Fibroblast of lung (primary cell): ENCODE results near the gene PRPH. TPM values are rescaled to one million over a fixed set of nuclear protein-coding genes. Genes with fewer than 3 reads are reported as not detected.

Experiments used
- DNase-seq, 2 donors: peaks; one replicate each; pipeline versions ENCODE4 v3.0.0 to v3.0.0-alpha.2; 2010; ENCODE audit warnings: low read depth in 2 of 2
- H2AFZ ChIP-seq: 2 replicates; pipeline ENCODE4 v1.5.1; 2012; ENCODE audit warnings: low read length, control low read depth, inconsistent platforms
- H3K27ac ChIP-seq: 2 replicates; pipeline ENCODE4 v1.5.1; 2011; ENCODE audit warnings: low read length, control low read depth; ENCODE audit not compliant: insufficient read depth
- H3K27me3 ChIP-seq: 2 replicates; pipeline ENCODE4 v1.5.1; 2011; ENCODE audit warnings: mild to moderate bottlenecking, low read length; ENCODE audit not compliant: control insufficient read depth, insufficient read depth
- H3K36me3 ChIP-seq: 2 replicates; pipeline ENCODE4 v1.5.1; 2011; ENCODE audit warnings: low read length; ENCODE audit not compliant: control insufficient read depth, insufficient read depth
- H3K4me1 ChIP-seq: 2 replicates; pipeline ENCODE4 v1.5.1; 2011; ENCODE audit warnings: low read length; ENCODE audit not compliant: control insufficient read depth, insufficient read depth; ENCODE audit errors: extremely low read depth
- H3K4me2 ChIP-seq: 2 replicates; pipeline ENCODE4 v1.5.1; 2011; ENCODE audit warnings: low read length, control low read depth; ENCODE audit not compliant: insufficient read depth; ENCODE audit errors: extremely low read depth
- H3K4me3 ChIP-seq, 4 experiments: fragments of 200-600 bp in 1 of 4; sonication (generic) in 1 of 4; replicated peaks in 1 of 4; 2 replicates each; pipeline ENCODE4 v1.5.1; 2011 to 2016; ENCODE audit warnings: low read length in 4 of 4, low read depth in 3 of 4, mild to moderate bottlenecking in 3 of 4, control low read depth in 2 of 4, inconsistent platforms in 1 of 4, mixed read lengths in 1 of 4; ENCODE audit not compliant: insufficient read depth in 1 of 4; ENCODE audit errors: control extremely low read depth in 1 of 4
- H3K79me2 ChIP-seq: 2 replicates; pipeline ENCODE4 v1.5.1; 2012; ENCODE audit warnings: mild to moderate bottlenecking, low read length, inconsistent platforms; ENCODE audit not compliant: control insufficient read depth, insufficient read depth
- H3K9ac ChIP-seq: 2 replicates; pipeline ENCODE4 v1.5.1; 2011; ENCODE audit warnings: mild to moderate bottlenecking, low read length, control low read depth; ENCODE audit not compliant: insufficient read depth
- H3K9me3 ChIP-seq: 2 replicates; pipeline ENCODE4 v1.5.1; 2012; ENCODE audit warnings: low read depth, low read length; ENCODE audit not compliant: control insufficient read depth, insufficient read depth
- H4K20me1 ChIP-seq: 2 replicates; pipeline ENCODE4 v1.5.1; 2011; ENCODE audit warnings: low read length; ENCODE audit not compliant: control insufficient read depth, insufficient read depth; ENCODE audit errors: extremely low read depth
- EZH2 ChIP-seq: IDR thresholded peaks from 2 replicates; pipeline ENCODE4 v1.5.1; 2012; ENCODE audit warnings: low read length, control low read depth, mild to moderate bottlenecking; ENCODE audit errors: missing control alignments
- polyA plus RNA-seq, 2 donors: library from polyadenylated mRNA; depleted of rRNA in 1 of 2; stranded (reverse) in 1 of 2; unstranded in 1 of 2; fragments of >200 nt; gene quantifications; 2 replicates each; pipeline ENCODE4 v1.2.1, GENCODE V29; 2011 to 2012; ENCODE audit warnings: missing spikeins in 1 of 2
- total RNA-seq: library from RNA; depleted of rRNA; stranded (reverse); fragments of >200 nt; gene quantifications from 2 replicates; pipeline ENCODE4 v1.2.1, GENCODE V29; 2014
- TF ChIP-seq, protein P1 (sequence below), 2 donors: IDR thresholded peaks in 1 of 2; conservative IDR thresholded peaks in 1 of 2; 1 replicate in 1 of 2; 2 replicates in 1 of 2; pipeline ENCODE4 v1.5.1; 2011 to 2012; ENCODE audit warnings: low read length in 2 of 2, control low read depth in 1 of 2, inconsistent platforms in 1 of 2, low read depth in 1 of 2, mild to moderate bottlenecking in 1 of 2

Gene PRPH
- total and polyA plus RNA-seq, 2 donors (not counting 1 experiment from before 2014, with no cell fraction given), result 0.06 to 0.50 TPM

- Histone ChIP-seq H4K20me1 (no peaks in the 10 kb centered on the region), H3K27me3 (peaks cover 27% of the 10 kb centered on the region), H3K36me3 (no peaks in the 10 kb centered on the region), H3K9ac (no peak overlapping the region), H3K4me2 (no peak overlapping the region), H3K4me3 (no peak overlapping the region), H2AFZ (no peak overlapping the region), H3K4me1 (no peaks in the 10 kb centered on the region), H3K79me2 (no peaks in the 10 kb centered on the region), H3K9me3 (no peaks in the 10 kb centered on the region), H3K27ac (no peak overlapping the region)
- TF ChIP-seq, protein P1, sequence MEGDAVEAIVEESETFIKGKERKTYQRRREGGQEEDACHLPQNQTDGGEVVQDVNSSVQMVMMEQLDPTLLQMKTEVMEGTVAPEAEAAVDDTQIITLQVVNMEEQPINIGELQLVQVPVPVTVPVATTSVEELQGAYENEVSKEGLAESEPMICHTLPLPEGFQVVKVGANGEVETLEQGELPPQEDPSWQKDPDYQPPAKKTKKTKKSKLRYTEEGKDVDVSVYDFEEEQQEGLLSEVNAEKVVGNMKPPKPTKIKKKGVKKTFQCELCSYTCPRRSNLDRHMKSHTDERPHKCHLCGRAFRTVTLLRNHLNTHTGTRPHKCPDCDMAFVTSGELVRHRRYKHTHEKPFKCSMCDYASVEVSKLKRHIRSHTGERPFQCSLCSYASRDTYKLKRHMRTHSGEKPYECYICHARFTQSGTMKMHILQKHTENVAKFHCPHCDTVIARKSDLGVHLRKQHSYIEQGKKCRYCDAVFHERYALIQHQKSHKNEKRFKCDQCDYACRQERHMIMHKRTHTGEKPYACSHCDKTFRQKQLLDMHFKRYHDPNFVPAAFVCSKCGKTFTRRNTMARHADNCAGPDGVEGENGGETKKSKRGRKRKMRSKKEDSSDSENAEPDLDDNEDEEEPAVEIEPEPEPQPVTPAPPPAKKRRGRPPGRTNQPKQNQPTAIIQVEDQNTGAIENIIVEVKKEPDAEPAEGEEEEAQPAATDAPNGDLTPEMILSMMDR (conservative IDR thresholded peaks at IDR 0.05 in 1 of 2, IDR thresholded peaks at IDR 0.05 in 1 of 2; ENCODE audit: low read depth in 1 of 2, low read length in 2 of 2), result peak; percentile 42 to 62
- TF ChIP-seq EZH2, result no peak
- DNase-seq, result no peak
These were observed 1.3 kb downstream of the PRPH start for GRCh38 chr12:49296034-49296835.

GRCh38 chr12:49296836-49297694 is 2.1 kb downstream of the PRPH start:
- Histone ChIP-seq H3K27ac (no peak overlapping the region), H3K4me3 (no peak overlapping the region), H2AFZ (no peak overlapping the region), H3K9ac (no peak overlapping the region), H3K9me3 (no peaks in the 10 kb centered on the region), H3K27me3 (peaks cover 29% of the 10 kb centered on the region), H3K36me3 (no peaks in the 10 kb centered on the region), H3K4me2 (no peak overlapping the region), H3K4me1 (no peaks in the 10 kb centered on the region), H4K20me1 (no peaks in the 10 kb centered on the region), H3K79me2 (no peaks in the 10 kb centered on the region)
- no peak for DNase-seq
- TF ChIP-seq EZH2, result peak; percentile 77
- TF ChIP-seq, protein P1 (conservative IDR thresholded peaks at IDR 0.05 in 1 of 2, IDR thresholded peaks at IDR 0.05 in 1 of 2; ENCODE audit: low read depth in 1 of 2, low read length in 2 of 2), result no peak

GRCh38 chr12:49297695-49298060 is 2.7 kb downstream of the PRPH start:
- no peaks in the 10 kb centered on the region for H3K79me2 ChIP-seq
- H3K9ac ChIP-seq, result no peak overlapping the region
- H3K4me3 ChIP-seq, result no peak overlapping the region
- no peaks in the 10 kb centered on the region for H4K20me1 ChIP-seq
- no peak overlapping the region for H3K27ac ChIP-seq
- no peaks in the 10 kb centered on the region for H3K4me1 ChIP-seq
- TF ChIP-seq, protein P1 (conservative IDR thresholded peaks at IDR 0.05 in 1 of 2, IDR thresholded peaks at IDR 0.05 in 1 of 2; ENCODE audit: low read depth in 1 of 2, low read length in 2 of 2), result no peak
- no peak for TF ChIP-seq EZH2
- no peaks in the 10 kb centered on the region for H3K36me3 ChIP-seq
- H3K9me3 ChIP-seq, result no peaks in the 10 kb centered on the region
- peaks cover 29% of the 10 kb centered on the region for H3K27me3 ChIP-seq
- no peak overlapping the region for H2AFZ ChIP-seq
- no peak for DNase-seq
- H3K4me2 ChIP-seq, result no peak overlapping the region
